HG02884 (cell line): ENCODE data around the gene DPEP3.

Experiments used
- ATAC-seq: cut with Tn5 transposase; IDR thresholded peaks from one replicate; pipeline ENCODE4 v1.9.1; 2021; ENCODE audit warnings: mild to moderate bottlenecking, moderate library complexity; ENCODE audit not compliant: unreplicated experiment

Gene DPEP3

DNA sequence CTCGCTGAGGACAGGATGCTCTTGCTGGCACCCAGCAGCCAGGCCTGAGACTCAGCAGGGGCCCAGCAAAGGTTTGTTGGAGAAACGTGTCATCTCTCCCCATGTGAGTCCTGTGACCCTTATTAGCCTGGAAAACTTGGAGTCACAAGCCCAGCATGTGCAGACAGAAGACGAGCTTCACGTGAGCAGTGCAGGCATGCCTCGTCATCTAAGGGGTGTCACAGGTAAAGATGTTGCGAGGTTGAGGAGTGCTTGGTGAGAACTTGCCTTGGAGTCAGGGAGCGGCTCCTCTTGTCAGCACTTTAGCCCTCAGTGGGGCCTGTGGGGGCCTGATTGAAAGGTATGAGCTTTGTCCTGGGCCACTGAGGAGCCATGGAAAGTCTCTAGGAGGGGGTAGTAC, 46.5 kb downstream of the DPEP3 start:
- ATAC-seq, result no peak

DNA sequence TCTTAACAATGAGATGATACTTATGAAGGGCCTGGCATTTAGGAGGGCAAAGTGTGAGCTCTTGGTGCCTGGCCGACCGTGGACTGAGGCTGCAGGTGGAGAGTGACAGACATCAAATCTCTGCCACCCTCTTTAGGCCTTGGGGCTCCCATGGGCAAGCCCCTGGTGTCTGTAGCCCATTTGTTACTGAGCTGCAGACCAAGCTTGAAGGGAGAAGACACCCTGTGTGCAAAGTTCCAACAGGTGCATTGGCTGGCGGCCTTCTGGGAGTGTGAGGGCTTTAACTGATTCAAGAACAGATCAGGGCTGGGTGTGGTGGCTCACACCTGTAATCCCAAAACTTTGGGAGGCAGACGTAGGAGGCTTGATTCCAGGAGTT, 47.8 kb downstream of the DPEP3 start:
- ATAC-seq, result no peak

DNA sequence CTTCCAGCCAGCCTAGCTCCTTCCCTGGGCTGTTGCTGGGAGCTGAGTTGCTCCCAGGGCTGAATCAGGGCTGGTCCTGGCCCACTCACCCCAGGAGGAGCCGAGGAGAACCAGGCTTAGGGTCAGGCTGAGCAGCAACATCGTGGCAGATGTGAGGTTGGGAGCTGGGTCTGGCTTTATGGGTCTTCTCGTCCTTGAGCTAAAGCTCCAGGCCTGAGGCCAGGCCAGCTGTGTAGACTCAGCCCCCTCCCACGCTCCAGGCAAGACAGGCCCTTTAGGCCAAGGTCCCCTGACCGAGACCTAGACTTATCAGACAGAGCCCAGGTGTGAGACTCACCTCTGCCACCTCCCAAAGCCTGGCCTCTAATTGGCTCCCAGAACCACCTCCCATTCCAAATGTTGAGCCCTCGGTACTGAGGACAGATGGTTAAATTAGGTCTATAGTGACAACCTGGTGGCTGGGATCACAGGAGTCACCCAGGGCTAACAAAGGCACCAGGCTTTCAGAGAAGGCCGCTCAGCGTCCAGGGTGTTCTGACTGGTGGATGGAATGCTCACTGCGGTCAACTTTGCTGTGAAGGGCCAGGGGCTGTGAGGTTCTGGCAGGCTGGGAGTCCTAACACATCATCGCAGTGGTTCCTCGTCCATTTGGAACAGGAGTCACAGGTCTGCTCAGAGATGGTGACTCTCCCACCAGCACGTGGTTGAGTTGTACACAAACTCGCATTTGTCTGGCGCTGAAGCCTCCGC, 48.4 kb downstream of the DPEP3 start, which contains the start of gene CTRL:
TSS of gene CTRL (minus strand) at position 151 of the 750 bp plus-strand sequence. CDS start at position 141, 10 bp downstream.
- no peak for ATAC-seq

DNA sequence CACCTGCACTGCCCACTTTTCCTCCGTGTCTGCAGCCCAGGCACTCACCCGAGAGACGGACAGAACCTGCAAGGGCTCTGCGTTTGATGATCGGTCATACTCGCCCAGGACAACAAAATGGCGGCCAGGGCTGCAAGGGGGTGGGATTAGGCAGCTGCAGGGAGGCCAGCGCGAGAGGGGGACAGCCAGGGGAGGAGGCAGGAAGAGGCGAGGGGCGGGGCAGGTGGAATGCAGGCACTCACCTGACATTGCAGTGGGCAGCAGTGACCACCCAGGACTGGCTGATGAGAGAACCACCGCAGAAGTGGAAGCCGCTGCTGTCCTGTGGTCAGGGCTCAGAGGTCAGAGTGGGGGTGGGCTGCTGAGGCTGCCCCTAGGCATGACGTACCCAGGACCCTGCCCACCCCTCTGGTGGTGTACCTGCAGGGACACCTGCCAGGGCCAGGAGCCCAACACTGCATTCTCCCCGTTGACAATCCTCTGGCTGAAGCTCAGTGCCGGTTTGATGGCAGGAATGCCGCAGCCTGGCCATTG, 49.6 kb downstream of the DPEP3 start:
- ATAC-seq, result no peak

DNA sequence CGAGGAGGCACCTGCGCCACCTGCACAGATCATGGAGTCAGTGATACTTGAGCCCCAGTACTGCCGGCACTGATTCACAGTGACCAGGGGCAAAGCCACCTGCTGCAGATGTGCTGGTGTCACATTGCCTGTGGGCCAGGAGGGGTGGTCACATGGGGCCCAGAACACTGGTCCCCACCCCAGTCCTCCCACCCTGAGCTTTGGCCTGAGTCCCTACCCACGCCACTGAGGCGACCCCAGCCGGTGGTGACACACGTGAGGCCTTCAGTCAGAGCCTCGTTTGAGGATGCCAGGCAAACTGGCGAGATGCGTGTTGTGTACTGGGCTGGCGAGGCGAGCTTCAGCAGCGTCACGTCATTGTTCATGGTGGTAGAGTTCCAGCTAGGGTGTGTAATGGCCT, 50.1 kb downstream of the DPEP3 start:
- no peak for ATAC-seq

DNA sequence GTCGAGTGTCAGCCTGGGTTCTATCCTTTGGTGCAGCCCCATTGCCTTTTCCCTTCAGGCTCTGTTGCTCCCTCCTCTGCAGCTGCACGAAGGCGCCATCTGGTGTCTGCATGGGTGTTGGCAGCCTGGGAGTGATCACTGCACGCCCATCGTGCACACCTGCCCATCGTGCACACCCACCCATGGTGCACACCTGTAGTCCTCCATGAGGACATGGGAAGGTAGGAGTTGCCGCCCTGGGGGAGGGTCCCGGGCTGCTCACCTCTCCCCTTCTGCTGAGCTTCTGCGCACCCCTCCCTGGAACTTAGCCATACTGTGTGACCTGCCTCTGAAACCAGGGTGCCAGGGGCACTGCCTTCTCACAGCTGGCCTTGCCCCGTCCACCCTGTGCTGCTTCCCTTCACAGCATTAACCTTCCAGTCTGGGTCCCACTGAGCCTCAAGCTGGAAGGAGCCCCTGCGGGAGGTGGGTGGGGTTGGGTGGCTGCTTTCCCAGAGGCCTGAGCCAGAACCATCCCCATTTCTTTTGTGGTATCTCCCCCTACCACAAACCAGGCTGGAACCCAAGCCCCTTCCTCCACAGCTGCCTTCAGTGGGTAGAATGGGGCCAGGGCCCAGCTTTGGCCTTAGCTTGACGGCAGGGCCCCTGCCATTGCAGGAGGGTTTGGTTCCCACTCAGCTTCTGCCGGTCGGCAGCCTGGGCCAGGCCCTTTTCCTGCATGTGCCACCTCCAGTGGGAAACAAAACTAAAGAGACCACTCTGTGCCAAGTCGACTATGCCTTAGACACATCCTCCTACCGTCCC, 51.5 kb downstream of the DPEP3 start:
- ATAC-seq, result no peak

DNA sequence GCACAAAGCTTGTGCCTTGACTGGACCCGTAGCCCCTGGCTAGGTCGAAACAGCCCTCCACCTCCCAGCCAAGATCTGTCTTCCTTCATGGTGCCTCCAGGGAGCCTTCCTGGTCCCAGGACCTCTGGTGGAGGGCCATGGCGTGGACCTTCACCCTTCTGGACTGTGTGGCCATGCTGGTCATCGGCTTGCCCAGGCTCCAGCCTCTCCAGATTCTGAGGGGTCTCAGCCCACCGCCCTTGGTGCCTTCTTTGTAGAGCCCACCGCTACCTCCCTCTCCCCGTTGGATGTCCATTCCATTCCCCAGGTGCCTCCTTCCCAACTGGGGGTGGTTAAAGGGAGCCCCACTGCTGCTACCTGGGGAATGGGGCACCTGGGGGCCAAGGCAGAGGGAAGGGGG, 52.2 kb downstream of the DPEP3 start:
- ATAC-seq, result no peak

DNA sequence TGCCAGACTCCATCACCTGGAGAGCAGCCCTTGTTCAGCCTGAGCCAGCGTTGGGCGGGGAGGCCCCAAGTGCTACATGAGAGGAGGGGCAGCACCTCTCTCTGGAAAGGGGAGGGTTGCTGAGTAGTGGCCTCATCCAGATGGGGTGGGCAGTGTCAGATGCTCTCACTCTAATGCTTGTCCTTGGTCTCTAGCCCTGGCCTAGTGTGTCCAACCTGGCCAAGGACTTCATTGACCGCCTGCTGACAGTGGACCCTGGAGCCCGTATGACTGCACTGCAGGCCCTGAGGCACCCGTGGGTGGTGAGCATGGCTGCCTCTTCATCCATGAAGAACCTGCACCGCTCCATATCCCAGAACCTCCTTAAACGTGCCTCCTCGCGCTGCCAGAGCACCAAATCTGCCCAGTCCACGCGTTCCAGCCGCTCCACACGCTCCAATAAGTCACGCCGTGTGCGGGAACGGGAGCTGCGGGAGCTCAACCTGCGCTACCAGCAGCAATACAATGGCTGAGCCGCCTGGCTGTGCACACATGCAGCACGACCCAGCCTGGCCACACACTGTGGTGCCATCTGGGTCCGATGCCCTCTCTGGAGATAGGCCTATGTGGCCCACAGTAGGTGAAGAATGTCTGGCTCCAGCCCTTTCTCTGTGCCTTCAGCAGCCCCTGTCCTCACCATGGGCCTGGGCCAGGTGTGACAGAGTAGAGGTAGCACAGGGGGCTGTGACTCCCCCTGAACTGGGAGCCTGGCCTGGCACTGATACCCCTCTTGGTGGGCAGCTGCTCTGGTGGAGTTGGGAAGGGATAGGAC, 53.0 kb downstream of the DPEP3 start:
- ATAC-seq, result no peak

DNA sequence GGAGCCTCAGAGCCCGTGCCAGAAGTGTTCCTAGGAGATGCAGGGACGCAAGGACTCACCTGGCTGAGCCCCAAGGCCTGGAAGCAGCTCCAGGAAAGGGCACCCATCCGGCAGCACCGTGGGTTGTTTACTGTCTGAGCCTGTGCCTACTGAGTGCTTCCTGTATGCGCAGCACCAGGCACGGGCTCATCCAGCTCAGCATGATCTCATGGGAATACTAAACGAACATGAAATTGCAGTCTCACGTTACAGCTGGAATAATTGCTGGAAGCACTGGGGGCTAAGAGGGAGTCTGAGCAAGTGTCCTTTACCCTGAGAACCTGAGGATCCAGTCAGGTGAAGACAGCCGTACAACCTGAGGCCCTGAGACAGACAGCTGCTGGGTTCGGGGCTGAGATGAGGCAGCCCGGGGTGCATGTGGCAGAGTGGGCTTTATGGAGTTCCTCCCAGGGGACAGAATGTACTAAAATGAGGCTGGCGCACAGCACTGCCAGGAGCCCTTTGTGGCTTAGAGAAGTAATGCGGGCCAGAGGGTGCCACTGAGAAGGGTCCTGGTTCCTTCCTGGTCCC, 54.0 kb downstream of the DPEP3 start:
- ATAC-seq, result no peak
